HG02571 (cell line): Measurements from ENCODE around the gene MYO9B.
"Not testable (repeated sequence)": the region's sequence is repeated elsewhere in the genome, so short reads cannot be mapped to it uniquely, and the experiment has no call there.

Experiments used
- ATAC-seq: cut with Tn5 transposase; IDR thresholded peaks from one replicate; pipeline ENCODE4 v1.9.1; 2021; ENCODE audit warnings: mild to moderate bottlenecking, moderate library complexity; ENCODE audit not compliant: unreplicated experiment

Gene MYO9B

DNA sequence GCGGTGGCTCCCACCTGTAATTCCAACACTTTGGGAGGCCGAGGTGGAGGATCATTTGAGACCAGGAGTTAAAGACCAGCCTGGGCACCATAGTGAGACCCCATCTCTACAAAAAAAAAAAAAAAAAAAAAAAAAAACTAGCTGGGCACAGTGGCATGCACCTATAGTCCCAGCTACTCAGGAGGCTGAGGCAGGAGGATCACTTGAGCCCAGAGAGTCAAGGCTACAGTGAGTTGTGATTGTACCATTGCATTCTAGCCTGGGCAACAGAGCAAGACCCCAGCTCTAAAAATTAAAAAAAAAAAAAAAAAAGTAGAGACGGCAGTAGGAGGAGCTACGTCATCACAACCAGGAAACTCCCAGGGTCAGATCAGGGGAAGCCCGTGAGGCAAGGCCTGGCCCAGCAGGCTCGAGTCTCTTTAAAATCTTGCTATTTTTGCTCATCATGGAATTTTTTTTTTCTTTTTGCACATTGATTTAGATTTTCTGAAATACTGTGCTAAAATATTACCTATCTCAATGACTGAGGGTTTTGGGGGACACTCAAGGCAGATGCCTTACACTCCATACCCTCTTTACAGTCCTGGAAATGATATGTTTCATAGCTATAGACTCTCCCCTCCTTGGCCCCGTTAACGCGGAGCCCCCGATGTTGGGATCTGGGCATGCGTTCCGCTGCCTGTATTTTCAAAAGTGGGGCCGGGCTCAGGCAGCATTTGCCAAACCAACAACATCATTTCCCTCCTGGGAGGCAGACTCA lies 95.1 kb downstream of the MYO9B start:
- no peak for ATAC-seq

- no peak for ATAC-seq
Measured at GRCh38 chr19:17171874-17172273, 96.3 kb downstream of the MYO9B start.

DNA sequence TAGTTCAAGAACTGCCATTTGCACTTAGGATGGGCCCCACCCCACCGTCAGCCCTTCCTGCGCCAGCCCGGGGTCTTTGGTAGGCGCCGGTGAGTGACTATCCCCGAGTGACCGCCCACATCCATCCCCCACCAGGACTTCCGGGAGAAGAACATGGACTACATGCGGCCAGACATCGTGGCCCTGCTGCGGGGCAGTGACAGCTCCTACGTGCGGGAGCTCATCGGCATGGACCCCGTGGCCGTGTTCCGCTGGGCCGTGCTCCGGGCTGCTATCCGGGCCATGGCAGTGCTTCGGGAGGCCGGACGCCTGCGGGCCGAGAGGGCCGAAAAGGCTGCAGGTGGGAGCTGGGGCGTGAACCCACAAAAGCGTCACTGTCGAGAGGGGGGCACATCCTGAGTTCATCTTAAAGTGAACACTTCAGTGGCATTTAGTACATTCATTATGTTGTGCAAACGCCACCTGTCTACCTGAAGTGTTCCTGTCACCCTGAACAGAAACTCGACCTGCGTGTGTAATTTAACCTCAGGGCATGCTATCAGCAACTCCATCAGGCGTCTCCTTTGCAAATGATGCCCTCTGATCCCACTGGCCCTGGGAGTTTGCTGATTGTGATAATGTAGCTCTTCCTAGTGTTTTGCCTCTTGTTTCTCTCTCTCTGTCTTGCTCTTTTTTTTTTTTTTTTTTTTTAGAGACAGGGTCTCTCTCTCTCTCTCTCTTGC lies 97.2 kb downstream of the MYO9B start:
- no peak for ATAC-seq

GRCh38 chr19:17178291-17178690 lies 102.7 kb downstream of the MYO9B start:
- ATAC-seq: no peak

GRCh38 chr19:17180997-17181702 lies 105.6 kb downstream of the MYO9B start:
- ATAC-seq: no peak

GRCh38 chr19:17183271-17183761 lies 107.7 kb downstream of the MYO9B start:
- ATAC-seq: no peak

DNA sequence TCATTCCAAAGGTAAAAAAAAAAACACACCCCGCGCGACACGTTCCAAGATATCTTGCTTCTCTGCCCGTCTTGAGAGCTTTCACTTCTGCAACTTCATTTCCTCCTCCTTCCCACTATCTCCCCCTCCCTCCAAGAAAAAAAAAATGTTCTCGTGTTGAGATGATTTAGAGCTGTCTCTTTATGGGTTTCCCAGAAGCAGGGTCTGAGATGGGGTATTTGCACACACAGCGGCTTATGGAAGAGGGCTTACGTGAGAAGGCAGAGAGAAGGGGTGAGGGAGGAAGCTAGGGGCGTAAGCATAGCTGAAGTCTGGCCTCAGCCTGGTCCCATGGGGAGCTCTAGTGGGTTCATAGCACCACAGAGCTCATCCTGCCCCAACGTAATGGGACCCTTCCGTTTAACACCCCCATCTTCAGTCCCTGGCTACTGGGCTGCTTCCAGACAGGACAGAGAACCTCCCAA lies 108.3 kb downstream of the MYO9B start:
- no peak for ATAC-seq

DNA sequence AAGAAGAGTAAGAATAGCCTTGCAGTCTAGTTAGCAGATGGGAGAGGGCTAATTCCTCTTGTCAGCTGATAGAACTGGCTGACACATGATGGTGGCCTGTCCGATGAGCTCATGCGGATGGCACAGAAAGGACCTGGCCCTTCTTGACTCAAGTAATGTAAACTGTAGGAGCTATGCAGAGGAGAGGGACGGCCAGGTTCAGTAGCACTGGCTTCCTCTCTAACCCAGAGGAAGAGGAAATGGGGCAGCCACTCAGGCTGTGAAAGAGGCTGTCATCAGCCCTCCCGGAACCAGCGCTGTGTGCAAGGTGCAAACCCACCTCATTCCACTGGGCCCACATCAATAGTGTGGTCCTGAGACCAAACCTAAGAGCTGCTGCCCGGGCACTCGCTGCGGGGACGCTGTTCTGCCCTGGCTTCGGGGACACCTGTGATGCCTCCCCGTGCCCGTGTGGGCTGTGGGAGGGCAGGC lies 108.8 kb downstream of the MYO9B start:
- ATAC-seq: no peak

DNA sequence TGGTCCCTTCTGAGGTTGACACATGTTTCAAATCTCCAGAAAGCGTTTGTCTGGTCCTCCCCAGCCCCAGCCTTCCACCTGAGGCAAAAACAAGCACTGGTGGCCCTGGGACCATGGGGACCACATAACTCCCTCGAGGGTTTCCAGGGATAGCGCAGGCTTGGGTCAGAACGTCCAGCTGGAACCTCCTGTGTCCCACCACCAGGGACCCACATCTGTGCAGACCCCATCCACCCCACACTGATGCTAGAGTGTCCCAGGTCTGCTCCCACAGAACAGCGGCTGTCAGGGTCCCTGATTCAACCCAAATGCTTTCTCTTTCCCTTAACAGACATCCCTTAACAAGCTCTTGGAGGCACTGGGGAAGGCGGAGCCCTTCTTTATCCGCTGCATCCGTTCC lies 110.0 kb downstream of the MYO9B start:
- ATAC-seq: no peak

- ATAC-seq: not testable (repeated sequence)
Measured at GRCh38 chr19:17191736-17192135, 116.2 kb downstream of the MYO9B start.

- ATAC-seq: no peak
Measured at GRCh38 chr19:17192751-17193150, 117.2 kb downstream of the MYO9B start.

- no peak for ATAC-seq
Measured at GRCh38 chr19:17194608-17195007, 119.0 kb downstream of the MYO9B start.

- ATAC-seq: no peak
Measured at GRCh38 chr19:17195106-17195505, 119.5 kb downstream of the MYO9B start.

DNA sequence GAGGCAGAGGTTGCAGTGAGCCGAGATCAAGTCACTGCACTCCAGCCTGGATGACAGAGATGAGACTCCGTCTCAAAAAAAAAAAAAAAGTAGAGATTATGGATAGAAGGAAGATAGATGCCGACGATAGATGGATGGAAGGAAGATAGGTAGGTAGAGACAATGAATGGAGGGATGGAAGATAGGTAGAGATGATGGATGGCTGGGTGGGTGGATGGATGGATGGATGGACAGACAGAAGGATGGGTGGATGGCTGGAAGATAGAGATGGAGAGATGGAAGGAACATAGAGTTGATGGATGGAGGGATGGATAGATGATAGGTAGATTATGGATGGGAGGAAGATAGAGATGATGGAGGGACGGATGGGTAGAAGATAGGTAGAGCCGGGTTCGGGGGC lies 121.0 kb downstream of the MYO9B start:
- no peak for ATAC-seq

- ATAC-seq: no peak
Measured at GRCh38 chr19:17197666-17198065, 122.1 kb downstream of the MYO9B start.

- no peak for ATAC-seq
Measured at GRCh38 chr19:17200408-17201079, 125.0 kb downstream of the MYO9B start.

- no peak for ATAC-seq
Measured at GRCh38 chr19:17202249-17202648, 126.7 kb downstream of the MYO9B start.

GRCh38 chr19:17202713-17203112 lies 127.1 kb downstream of the MYO9B start:
- no peak for ATAC-seq

DNA sequence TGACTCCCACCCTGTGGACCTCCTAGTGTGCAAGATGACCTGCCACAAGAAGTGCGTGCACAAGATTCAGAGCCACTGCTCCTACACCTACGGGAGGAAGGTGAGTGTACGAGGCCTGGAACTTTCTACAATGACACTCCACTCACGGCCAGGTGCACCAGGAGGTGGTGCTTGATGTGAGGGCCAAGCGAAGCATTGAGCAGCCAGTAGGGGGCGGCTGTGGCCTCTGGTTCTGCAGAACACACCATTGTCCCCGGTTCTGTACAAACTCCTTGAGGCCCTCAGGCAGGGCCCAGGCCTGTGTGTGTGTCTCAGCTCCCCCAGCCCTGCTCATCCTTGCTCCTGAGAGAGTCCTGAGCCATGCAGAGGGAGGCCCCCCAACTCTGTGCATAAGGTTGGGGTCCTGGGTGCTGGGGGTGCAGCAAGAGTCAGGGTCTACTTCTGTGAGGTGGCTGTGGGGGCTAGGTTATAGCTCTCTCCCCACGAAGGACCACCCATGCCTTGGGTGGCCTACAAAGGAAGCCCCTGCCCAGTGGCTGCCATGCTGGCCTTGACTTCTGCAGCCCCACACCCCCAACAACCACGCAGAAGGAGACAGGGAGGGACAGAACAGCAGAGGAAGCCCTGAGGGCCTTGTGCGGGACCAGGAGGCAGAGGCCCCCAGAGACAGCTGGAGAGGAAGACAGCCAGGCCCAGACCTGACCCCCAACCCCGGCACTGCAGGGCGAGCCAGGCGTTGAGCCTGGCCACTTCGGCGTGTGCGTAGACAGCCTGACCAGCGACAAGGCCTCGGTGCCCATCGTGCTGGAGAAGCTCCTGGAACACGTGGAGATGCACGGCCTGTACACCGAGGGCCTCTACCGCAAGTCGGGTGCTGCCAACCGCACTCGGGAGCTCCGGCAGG lies 129.9 kb downstream of the MYO9B start:
- ATAC-seq: no peak
